Measurements from ENCODE around the gene CADPS2. TPM values are rescaled to one million over a fixed set of nuclear protein-coding genes. Genes with fewer than 3 reads are reported as not detected.

The CADPS2 gene
- total RNA-seq, 2 donors from 2014 or later, result 4.3 to 11.7 TPM

DNA sequence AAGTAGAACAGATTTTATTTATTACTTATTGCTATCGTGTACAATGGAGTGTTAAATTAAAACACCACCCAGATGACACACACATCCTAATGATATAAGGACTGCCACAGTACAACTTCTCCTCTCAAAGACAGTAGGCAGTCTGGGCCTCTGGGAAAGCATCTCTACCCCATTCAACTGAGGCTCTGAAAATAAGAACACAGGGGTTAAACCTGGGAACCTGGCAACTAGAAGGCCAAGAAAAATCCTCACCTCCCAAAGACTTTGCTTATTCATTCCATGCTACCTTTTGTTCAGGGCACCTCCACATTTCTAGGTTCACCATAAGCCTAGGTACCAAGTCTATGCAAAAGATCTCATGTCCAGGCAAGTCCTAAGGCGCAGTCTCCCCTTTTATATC is 456.3 kb downstream of the CADPS2 start:
- Histone ChIP-seq H3K27ac (ENCODE audit: low read depth, low read length) (no peak overlapping the region), H3K4me3 (ENCODE audit: low read length) (no peak overlapping the region), H3K36me3 (ENCODE audit: control insufficient read depth, insufficient read depth, low read length) (no peaks in the 10 kb centered on the region), H3K9ac (ENCODE audit: extremely low read depth, low read length, poor library complexity, severe bottlenecking) (no peak overlapping the region), H3K27me3 (ENCODE audit: control insufficient read depth, insufficient read depth, low read length, poor library complexity, severe bottlenecking) (no peaks in the 10 kb centered on the region), H3K9me3 (ENCODE audit: control insufficient read depth, low read length) (no peaks in the 10 kb centered on the region), H3K4me1 (ENCODE audit: control insufficient read depth, insufficient read depth, low read length) (peaks cover 5% of the 10 kb centered on the region)
- Mint-ChIP-seq H3K9me3 (no peaks in the 10 kb centered on the region), H3K27me3 (ENCODE audit: insufficient read depth) (no peaks in the 10 kb centered on the region), H3K36me3 (ENCODE audit: low read depth) (no peaks in the 10 kb centered on the region), H3K27ac (peak overlapping the region; percentile 82), H3K4me1 (peaks cover 28% of the 10 kb centered on the region), H3K4me3 (no peak overlapping the region)
- WGBS, 2 experiments (ENCODE audit: insufficient coverage in 1 of 2, insufficient read length in 1 of 2), result 89% methylated on average over 2 of the region's 2 CpGs; no CpG with 5 or more reads in 1 of the 2 experiments
- TF ChIP-seq, protein P1, sequence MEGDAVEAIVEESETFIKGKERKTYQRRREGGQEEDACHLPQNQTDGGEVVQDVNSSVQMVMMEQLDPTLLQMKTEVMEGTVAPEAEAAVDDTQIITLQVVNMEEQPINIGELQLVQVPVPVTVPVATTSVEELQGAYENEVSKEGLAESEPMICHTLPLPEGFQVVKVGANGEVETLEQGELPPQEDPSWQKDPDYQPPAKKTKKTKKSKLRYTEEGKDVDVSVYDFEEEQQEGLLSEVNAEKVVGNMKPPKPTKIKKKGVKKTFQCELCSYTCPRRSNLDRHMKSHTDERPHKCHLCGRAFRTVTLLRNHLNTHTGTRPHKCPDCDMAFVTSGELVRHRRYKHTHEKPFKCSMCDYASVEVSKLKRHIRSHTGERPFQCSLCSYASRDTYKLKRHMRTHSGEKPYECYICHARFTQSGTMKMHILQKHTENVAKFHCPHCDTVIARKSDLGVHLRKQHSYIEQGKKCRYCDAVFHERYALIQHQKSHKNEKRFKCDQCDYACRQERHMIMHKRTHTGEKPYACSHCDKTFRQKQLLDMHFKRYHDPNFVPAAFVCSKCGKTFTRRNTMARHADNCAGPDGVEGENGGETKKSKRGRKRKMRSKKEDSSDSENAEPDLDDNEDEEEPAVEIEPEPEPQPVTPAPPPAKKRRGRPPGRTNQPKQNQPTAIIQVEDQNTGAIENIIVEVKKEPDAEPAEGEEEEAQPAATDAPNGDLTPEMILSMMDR (conservative IDR thresholded peaks at IDR 0.05), result no peak
- DNase-seq, result no peak

GRCh38 chr7:122425731-122426130 is 460.5 kb downstream of the CADPS2 start:
- Histone ChIP-seq H3K36me3 (ENCODE audit: control insufficient read depth, insufficient read depth, low read length) (no peaks in the 10 kb centered on the region), H3K27ac (ENCODE audit: low read depth, low read length) (no peak overlapping the region), H3K4me1 (ENCODE audit: control insufficient read depth, insufficient read depth, low read length) (no peaks in the 10 kb centered on the region), H3K9ac (ENCODE audit: extremely low read depth, low read length, poor library complexity, severe bottlenecking) (no peak overlapping the region), H3K9me3 (ENCODE audit: control insufficient read depth, low read length) (no peaks in the 10 kb centered on the region), H3K27me3 (ENCODE audit: control insufficient read depth, insufficient read depth, low read length, poor library complexity, severe bottlenecking) (no peaks in the 10 kb centered on the region), H3K4me3 (ENCODE audit: low read length) (no peak overlapping the region)
- Mint-ChIP-seq H3K4me3 (no peak overlapping the region), H3K36me3 (ENCODE audit: low read depth) (no peaks in the 10 kb centered on the region), H3K27me3 (ENCODE audit: insufficient read depth) (no peaks in the 10 kb centered on the region), H3K9me3 (no peaks in the 10 kb centered on the region), H3K27ac (no peak overlapping the region), H3K4me1 (peaks cover 9% of the 10 kb centered on the region)
- DNase-seq, result no peak
- WGBS, 2 experiments (ENCODE audit: insufficient coverage in 1 of 2, insufficient read length in 1 of 2), result 100% methylated on average over 1 of the region's 1 CpG; no CpG with 5 or more reads in 1 of the 2 experiments
- TF ChIP-seq, protein P1 (conservative IDR thresholded peaks at IDR 0.05), result no peak

- no peaks in the 10 kb centered on the region for H3K4me1 Mint-ChIP-seq
- 92 to 93% methylated on average over 3 to 4 of the region's 4 CpGs for WGBS, 2 experiments (ENCODE audit: insufficient coverage in 1 of 2, insufficient read length in 1 of 2)
- H3K4me3 Mint-ChIP-seq, result no peak overlapping the region
- Histone ChIP-seq H3K4me1 (ENCODE audit: control insufficient read depth, insufficient read depth, low read length) (no peaks in the 10 kb centered on the region), H3K9me3 (ENCODE audit: control insufficient read depth, low read length) (no peaks in the 10 kb centered on the region), H3K4me3 (ENCODE audit: low read length) (no peak overlapping the region), H3K9ac (ENCODE audit: extremely low read depth, low read length, poor library complexity, severe bottlenecking) (no peak overlapping the region), H3K36me3 (ENCODE audit: control insufficient read depth, insufficient read depth, low read length) (no peaks in the 10 kb centered on the region), H3K27ac (ENCODE audit: low read depth, low read length) (no peak overlapping the region), H3K27me3 (ENCODE audit: control insufficient read depth, insufficient read depth, low read length, poor library complexity, severe bottlenecking) (no peaks in the 10 kb centered on the region)
- no peak for DNase-seq
- H3K27ac Mint-ChIP-seq, result no peak overlapping the region
- TF ChIP-seq, protein P1 (conservative IDR thresholded peaks at IDR 0.05), result no peak
- no peaks in the 10 kb centered on the region for H3K36me3 Mint-ChIP-seq (ENCODE audit: low read depth)
- H3K27me3 Mint-ChIP-seq (ENCODE audit: insufficient read depth), result no peaks in the 10 kb centered on the region
- H3K9me3 Mint-ChIP-seq, result no peaks in the 10 kb centered on the region
These were observed 462.7 kb downstream of the CADPS2 start for GRCh38 chr7:122423591-122423990.
